Activated CD8-positive, alpha-beta memory T cell treated with anti-CD3 and anti-CD28 coated beads, Interleukin-2, amount 50 U/mL, for 4 hours (primary cell): Measurements from ENCODE around the gene ARFGEF2.
"Not testable (repeated sequence)": the region's sequence is repeated elsewhere in the genome, so short reads cannot be mapped to it uniquely, and the experiment has no call there.

Experiments
- DNase-seq: peaks from one replicate; pipeline ENCODE4 v3.0.0-alpha.2; 2020

The ARFGEF2 gene

DNA sequence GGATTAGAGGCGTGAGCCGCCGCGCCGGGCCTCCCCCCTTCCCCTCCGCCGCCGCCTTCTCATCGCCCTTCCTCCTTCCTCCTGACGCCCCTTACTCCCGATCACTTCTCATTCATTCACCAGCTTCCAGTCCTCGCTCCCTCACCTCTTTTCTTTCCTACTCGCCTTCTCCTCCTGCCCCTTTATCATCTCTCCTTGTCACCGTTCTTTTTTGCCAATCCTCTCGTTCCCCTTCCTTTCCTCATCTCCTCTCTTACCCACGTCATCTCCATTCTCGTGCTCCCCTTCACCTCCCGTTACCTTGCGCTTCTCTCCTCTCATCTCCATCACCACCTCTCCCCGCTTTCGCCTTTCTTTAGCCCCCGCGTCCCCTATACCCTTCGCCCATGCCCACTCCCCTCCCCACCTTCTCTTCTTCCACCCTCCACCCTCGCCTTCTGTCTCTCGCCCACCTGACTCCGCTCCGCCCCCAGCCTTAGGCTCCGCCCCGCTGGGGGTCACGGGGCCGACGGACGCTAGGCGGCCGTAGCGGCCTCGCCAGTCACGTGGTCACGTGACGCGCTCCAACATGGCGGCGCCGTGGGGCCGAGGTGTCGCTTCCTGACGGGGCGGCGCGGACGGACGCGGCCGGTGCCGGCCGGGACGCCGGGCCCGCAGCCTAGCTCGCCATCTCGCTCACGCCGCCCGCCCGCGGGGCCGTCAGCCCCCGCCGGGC lies at the start of gene ARFGEF2:
Gene ARFGEF2 (plus strand): TSS at position 544 of the 715 bp plus-strand sequence. CDS start 179 bp downstream, outside the sequence.
- DNase-seq = peak; percentile 93

DNA sequence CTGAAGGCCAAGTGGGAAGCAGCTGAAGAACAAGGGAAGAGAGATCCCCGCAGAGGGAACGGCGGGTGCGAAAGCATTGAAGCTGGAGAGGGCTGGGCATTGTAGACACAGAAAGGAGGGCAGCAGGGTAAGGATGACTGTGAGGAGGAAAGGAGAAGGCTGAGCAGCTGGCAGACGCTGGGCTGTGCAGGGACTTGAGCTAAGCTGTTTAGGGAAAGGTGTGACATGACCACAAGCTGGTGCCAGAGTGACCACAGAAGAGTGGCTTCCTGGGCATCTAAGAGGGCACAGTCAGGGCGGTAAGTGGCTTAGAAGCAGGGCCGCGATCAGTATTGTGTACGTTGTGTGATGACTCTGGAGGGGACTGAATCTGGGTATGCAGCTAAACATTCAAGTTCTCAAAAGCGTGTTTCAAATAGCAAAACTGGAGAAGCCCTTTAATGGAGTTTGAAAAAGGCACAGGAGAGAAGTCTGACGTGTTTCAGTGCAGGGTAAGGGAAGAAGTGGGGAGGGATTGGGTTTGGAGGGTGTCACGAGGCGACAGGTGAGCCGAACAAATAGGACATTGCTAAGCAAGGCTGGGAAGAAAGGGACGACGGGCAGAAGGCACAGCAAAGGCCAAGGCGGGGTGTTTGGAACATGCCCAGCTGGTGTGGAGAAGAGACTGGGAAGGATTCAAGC lies 46.1 kb upstream of the ARFGEF2 start:
- no peak for DNase-seq

DNA sequence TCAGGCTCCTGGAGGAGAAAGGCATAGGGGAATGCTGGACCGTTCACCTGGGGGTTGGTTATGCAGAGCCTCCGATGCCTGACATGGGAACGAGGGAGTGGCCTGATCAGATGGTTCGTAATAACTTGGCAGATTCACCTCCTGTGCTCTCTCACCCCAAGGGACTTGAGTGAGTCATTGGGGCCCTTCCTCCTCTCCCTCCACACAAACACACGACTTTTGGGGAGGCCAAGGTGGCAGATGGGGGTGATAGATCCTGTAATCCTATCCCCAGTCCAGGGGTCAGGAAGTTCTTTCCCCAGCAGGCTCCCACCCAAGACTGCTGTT lies 45.6 kb upstream of the ARFGEF2 start:
- no peak for DNase-seq

DNA sequence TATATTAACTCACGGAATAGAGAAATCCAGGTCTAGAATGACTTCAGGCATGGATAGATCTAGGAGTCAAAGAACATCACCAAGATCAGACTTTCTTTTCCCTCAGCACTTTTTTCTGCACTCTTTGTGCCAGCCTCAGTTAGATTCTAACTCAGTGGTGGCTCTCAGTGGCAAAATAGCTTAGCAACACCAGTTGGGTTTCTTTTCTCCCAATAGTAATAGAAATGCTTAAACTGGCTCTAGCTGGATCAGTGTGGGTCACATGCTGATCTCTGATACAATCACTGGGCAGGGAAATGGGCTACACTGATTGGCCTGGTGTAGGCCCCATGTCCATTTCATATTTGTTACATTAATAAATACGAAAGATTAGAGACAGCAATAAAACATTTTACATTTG lies 44.2 kb upstream of the ARFGEF2 start:
- no peak for DNase-seq

DNA sequence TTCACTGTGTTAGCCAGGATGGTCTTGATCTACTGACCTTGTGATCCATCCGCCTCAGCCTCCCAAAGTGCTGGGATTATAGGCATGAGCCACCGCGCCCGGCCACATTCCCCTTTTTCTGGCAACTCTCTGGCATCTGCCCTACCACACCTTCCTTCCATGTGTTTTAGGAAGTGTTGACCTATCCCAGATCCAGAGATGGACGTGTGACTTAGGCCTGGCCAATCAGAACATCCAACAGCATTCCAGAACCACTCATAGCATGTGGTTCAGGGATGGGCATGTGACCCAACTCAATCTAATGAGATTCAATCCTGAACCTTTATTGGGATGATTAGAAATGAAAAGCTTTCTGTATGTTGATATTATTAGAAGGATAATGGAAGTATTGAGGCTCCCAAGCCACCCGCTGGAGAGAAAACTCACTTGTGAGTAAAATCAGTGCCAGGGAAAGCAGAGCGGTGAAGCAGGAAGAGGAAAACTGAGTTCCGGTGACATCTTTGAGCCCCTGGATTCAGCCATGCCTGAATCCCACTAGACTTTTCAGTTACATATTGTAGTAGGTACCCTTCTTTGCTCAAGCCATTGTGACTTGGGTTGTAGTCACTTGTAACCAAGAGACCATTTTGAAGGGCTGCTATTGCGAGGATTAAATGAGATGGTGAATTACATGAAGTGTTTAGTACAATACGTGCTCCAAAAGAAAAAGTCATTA lies 42.8 kb upstream of the ARFGEF2 start:
- no peak for DNase-seq

DNA sequence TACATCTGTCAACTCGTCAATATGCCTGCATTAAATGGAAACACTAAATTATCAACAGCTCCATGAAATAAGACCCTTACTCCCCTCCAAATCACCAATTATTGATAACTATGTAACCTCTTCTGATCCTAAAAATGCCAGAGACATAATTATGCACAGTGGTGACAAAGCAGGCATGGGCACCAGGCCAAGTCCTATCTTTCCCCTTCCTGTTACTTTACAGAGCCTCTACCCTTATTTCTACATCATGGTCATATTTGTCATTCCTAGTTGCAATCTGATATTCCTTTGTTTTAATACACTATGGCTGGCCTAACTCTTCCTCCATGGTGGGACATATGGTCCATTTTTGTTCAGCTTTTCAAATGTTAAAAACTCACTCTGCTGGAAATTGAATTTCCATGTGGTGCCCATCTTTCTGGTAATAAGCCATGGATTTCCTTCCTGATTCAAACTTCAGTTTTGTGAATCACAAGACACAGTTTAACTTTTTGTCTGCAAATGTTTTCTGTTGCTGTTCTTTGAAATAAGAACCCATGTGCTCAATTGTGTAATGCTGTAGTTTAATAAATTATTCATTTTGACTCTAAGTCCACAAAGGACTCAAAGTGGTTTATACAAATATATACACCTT lies 41.8 kb upstream of the ARFGEF2 start:
- DNase-seq = no peak

DNA sequence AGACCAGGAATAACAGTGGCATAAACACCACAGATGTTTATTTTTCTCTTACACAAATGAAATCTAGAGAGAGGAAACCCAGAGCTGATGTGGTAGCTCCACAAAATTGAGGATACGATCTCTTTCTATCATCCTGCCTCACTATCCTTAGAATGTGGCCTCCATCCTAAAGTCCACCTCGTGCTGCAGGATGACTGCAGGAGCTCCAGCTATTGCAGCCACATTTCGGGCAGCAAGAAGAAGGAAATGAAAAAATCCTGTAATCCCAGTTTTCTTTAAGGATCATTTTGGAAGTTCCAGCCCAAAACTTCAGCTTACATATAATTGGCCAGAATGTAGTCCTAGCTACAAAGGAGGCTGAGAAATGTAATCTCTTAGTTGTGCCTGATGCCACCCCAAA lies 41.2 kb upstream of the ARFGEF2 start:
- no peak for DNase-seq

DNA sequence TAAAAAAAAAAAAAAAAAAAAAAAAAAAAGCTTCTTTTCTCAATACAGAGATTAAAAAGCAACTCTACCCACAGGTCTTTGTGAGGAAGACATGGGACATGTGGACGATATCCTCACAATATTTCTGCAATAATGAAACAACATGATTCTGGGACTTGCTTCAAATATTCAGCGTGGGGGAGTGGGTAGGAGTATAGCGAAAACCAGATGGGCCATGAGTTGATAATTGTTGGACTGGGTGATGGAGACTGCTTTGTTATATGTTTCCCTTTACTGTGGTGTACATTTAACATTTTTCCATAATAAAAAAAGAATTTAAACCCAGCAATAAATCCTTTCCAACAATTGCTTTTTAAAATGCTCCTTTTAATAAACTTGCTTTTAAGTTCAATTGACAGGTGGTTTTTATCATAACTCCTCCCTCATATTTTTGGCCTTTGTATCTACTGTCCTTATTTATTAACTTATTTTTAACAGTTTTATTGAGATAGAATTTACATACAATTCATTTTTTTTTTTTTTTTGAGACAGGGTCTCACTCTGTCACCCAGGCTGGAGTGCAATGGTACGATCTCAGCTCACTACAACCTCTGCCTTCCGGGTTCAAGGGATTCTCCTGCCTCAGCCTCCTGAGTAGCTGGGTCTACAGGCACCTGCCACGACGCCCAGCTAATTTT lies 40.4 kb upstream of the ARFGEF2 start:
- DNase-seq = no peak

DNA sequence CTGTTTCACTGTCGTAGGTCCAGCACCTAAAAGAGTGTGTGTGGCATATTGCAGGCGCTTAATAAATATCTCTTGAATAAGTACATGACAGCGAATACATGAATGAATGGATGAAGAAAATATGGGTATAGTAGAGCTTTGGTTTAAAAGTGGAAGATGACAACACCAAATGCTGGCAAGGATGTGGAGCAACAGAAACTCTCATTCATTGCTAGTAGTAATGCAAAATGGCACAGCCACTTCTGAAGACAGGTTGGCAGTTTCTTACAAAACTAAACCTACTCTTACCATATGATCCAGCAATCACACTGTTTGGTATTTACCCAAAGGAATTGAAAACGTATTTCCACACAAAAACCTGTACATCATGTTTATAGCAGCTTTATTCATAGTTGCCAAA lies 36.3 kb upstream of the ARFGEF2 start:
- no peak for DNase-seq

DNA sequence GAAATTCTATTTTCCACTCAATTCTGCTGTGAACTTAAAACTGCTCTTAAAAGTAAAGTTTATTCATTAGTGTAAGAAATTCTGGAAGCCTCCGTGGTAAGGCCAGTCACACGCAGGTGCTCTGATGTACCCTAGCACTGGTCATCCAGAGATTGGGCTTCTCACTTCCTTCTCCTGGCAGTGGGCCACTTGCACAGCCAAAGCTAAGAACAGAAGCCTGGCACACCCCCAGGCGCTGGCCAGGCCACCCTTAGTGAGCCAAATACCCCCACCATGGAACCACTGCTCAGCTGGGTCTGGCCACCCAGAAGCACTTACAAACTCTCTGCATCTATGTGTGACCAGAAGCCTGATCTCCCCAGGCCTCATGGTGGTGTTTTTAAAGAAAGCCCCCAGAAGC lies 35.3 kb upstream of the ARFGEF2 start:
- no peak for DNase-seq

DNA sequence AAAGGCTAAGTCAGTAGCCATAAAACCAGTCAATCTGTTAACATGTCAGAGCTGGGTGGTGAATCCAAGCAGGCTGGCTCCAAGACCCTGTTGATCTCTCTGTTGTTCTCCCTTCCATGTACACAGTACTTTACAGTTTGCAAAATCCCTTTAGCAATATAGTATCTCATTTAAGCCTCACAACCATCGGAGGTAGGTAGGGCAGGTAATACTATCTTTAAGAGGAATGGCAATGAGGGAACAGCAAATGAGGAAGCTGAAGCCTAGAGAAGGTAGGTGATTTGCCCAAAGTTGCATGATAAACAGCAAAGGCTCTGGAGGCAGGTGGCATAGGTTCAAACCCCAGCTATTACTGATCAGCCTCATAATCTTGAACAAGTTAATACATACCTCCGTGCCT lies 34.7 kb upstream of the ARFGEF2 start:
- DNase-seq = no peak

DNA sequence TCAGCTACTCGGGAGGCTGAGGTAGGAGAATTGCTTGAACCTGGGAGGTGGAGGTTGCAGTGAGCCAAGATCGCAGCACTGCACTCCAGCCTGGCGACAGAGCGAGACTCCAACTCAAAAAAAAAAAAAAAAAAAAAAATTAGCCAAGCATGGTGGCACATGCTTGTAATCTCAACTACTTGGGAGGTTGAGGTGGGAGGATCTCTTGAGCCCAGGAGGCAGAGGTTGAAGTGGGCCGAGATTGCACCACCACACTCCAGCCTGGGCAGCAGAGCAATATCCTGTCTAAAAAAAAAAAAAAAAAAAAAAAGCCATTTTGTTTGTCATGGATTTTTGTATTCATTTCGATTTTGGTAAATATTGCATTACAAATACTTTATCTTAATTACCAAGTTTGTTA lies 33.0 kb upstream of the ARFGEF2 start:
- not testable (repeated sequence) for DNase-seq

DNA sequence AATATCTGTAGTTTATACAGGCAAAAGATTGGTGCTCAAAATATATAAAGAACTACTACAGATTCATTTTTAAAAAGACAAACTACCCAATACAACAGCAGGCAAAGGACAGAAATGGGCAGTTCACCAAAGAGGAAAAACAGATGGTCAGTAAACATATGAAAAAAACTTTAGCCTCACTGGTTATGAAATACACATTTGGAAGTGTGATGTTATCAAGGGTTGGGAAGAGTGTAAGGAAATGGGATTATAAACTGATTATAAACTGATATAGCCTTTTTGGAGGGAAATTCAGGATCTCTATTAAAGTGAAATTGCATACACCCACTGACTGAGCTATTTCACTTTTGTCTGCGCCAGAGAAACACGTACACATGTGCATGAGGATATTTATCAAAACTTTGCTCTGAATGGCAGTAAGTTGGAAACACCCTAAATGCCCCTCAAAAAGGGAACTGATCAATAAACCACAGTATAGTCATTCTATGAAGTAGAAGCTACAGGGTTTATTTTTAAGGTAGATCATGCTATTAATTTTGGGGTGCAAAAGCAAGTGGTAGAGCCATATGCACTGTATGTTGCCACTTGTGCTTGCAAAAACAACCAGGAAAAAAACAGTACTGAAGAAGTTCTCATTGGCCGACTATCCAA lies 32.2 kb upstream of the ARFGEF2 start:
- no peak for DNase-seq

DNA sequence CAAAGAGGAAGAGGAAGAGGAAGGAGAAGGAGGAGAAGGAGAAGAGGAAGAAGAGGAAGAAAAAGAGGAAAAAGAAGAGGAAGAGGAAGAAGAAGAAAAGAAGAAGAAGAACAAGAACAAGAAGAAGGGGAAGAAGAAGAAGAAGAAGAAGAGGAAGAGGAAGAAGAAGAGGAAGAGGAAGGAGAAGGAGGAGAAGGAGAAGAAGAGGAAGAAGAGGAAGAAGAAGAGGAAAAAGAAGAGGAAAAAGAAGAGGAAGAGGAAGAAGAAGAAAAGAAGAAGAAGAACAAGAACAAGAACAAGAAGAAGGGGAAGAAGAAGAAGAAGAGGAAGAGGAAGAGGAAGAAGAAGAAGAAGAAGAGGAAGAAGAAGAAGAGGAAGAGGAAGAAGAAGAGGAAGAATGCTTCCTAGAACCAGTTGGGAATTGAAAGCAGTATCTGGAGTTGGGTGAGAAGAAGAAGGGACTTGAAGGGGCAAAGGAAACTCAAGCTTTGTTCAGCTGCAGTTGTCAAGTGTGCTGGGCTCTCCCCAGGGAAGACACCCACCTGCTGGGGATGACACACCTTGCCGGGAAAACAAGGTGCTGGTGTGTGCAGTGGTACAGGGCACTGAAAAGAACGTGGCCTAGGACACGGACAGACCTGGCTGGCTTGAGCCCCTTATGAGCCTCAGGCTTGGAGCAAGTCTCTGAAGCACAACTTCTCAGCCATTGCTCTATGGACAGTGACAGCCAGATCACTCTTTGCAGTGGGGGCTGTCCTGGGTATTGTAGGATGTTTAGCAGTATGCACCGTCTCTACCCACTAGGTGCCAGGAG lies 30.1 kb upstream of the ARFGEF2 start:
- no peak for DNase-seq

DNA sequence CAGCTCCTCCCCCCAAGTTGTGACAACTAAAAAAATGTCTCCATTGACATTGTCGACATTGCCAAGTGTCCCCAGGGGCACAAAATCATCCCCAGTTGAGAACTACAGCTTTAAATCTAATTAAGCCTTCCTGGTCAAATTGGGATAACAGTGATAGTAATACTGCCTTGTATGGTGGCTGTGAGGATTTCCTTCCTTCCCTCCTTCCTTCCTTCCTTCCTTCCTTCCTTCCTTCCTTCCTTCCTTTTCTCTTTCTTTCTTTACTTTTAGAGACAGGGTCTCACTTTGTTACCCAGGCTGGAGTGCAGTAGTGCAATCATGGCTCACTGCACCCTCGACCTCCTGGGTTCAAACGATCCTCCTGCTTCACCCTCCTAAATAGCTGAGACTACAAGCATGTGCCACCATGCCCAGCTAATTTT lies 29.5 kb upstream of the ARFGEF2 start:
- no peak for DNase-seq

DNA sequence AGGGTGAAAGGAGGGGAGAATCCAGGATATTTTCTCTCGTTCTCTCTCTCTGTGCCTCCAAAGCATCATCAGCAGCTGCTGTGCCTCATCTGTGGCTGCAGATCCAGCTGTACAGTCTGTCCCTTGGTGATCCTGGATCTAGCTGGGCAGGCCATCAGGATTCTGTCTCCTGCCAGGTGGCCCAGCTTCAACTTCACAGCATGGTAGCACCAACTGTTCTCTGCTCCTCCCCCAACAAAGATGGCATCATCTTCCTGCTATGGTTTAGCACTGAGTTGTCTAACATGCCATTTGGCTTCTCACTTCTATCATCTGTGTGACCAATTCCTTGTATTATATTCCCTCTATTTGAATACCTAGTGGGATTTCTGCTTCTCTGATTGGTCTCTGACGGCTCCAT lies 28.6 kb upstream of the ARFGEF2 start:
- DNase-seq = no peak

DNA sequence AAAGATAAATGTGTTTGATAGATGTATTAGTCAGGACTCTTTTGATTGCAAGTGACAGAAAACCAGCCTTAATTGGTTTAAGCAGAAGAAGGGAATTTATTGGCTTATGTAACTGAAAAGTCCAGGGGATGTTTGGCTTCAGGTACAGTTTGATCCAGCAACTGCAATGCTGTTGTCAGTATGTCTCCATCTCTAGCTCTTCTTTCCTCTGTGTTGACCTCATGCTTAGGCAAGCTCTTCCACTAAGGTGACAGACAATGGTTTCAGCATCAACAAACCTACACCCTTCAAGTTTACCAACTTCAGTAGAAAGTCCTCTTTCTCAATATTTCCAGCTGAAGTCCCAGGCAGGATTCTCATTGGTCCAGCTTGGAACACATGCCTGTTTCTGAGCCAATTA lies 28.1 kb upstream of the ARFGEF2 start:
- no peak for DNase-seq

DNA sequence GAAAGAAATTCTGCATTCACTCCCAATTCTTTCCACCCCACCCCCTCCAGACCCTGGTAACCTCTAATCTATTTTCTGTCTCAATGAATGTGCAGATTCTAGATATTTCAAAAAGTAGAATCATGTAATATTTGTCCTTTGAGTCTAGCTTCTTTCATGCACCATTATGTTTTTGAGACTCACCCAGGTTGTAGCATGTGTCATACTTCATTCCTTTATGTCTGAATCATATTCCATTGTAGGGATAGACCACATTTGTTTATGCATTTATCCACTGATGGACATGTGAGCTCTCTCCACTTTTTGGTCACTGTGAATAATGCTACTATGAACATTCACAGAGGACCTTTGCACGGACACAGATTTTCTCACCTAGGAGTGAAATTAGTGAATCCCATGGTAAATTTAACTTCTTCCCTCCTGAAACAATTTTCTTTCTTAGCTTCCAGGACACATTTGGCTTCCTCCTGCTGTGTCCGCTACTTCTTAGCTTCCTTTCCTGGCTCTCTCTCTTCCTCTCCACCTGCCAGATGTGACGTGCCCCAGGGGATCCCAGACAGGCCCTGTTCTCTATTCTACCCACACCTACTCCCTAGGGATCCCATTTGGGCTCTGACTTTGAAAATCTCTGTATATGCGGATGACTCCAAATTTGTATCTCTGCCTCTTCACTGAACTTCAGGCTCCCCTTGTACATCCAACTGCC lies 24.1 kb upstream of the ARFGEF2 start:
- no peak for DNase-seq

DNA sequence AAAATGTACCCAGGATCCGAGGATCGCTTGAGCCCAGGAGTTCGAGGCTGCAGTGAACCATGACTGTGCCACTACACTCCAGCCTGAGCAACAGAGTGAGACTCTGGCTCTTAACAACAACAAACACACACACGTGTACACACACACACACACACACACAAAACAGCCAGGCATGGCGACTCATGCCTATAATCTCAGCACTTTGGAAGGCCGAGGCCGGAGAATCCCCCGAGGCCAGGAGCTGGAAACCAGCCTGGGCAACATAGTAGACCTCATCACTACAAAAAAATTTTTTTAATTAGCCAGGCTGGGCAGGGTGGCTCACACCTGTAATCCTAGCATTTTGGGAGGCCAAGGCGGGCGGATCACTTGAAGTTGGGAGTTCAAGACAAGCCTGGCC lies 23.3 kb upstream of the ARFGEF2 start:
- no peak for DNase-seq

DNA sequence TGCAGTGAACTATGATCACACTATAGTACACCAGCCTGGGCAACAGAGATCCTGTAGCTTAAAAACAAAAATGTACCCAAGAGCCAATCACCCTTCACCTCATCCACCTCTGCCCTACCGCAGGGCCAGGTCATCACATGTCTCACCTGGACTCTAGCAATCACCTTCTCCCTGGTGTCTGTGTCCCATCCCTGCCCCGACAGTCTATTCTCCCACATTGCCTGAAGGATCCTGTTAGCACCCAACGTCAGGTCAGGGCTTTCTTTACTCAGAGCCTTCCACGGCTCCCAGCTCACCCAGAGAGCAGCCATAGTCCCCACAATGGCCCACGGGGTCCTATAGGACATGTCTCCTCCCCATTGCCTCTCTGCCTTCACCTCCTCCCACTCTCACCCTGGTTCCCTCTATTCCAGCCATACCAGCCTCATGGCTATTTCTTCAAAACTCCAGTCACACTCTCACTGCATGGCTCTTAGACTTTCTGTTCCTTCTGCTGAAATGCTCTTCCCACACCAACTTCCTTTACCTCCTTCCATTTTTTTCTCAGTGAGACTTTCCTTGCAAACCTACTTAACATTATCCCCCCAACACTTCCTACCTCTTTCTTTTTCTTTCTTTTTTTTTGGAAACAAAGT lies 22.5 kb upstream of the ARFGEF2 start:
- DNase-seq = no peak

DNA sequence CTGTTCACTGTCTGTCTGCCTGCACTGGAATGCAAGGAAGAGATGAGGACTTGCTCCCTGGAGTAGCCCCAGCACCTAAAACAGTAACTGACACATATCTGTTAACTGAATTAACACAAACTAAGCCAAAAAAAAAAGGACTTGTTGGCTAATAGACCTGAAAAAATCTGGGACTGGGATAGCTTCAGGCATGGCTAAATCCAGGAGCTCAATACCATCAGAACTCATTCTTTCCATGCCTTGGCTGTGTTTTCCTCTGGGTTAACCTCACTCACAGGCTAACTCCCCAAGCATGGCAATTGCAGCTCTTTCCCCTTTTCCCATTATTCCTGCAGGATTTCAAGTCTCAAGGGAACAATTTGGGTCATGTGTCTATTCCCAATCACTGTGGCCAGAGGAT lies 21.6 kb upstream of the ARFGEF2 start:
- no peak for DNase-seq
